Measurements from ENCODE around the gene PRSS48.

DNA sequence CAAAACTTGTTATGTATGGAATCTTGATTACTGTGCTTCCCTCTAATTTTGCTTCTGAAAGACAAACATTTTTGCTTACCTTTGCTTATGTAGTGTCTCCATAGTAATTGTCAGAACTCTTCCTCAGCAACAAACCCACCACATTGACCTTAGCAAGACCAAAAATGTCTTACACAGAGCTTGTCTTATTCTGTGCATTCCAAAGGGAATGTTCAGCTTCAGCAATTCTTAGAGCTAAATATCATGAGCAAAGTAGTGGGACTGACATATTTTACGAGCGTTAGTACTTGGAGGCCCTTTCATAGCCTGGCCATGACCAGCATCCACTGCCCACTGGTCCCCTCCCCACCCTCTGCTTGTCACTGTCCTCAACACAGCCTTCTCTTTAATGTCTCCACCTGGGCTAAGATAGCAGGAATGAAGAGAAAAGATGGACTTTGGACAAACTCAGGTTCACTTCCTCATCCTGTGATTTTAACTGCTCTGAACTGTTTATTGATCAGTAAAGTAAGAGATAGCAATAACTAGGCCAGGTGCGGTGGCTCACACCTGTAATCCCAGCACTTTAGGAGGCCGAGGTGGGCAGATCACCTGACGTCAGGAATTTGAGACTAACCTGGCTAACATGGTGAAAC lies 63.9 kb downstream of the PRSS48 start:
- TF ChIP-seq POLR2AphosphoS5 (IDR thresholded peaks at IDR 0.05; ENCODE audit: borderline replicate concordance, low read depth, low read length) = no peak
- TF ChIP-seq EZH2 (IDR thresholded peaks at IDR 0.05) = no peak

Data from SK-N-MC (cell line).